ENCODE measurements around the gene MRPS9. TPM values are rescaled to one million over a fixed set of nuclear protein-coding genes. Genes with fewer than 3 reads are reported as not detected.

Gene MRPS9
- polyA plus RNA-seq, 1 donor from 2014 or later, result 43.5 TPM

DNA sequence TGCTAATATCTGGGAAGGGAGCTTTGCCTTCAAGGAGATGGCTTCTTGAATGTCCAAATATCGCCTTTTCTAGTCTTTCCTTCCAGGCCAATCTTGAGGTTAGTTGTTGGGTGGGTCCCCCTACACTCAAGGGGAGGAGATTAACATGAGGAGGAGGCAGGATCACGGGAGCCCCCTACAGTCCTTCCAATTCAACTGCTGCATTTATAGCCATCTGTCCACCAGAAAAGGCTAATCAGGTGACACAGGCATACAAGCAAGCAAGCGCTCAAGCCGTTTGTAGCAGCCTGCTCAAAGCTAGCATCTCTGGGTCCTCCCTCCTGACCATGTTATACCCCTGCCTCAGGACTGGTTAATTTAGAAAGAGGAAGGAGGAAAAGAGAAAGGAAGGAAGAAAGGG lies 87.6 kb downstream of the MRPS9 start:
- Histone ChIP-seq H3K9me2 (ENCODE audit: insufficient read depth, low read length) (no peaks in the 10 kb centered on the region), H2AFZ (ENCODE audit: low read depth, low read length) (peak overlapping the region; percentile 4), H3K36me3 (ENCODE audit: insufficient read depth, low read length) (no peaks in the 10 kb centered on the region), H3K4me3 (ENCODE audit: low read length) (no peak overlapping the region), H3K4me2 (ENCODE audit: low read length) (no peak overlapping the region), H3F3A (ENCODE audit: insufficient read depth, low read length, poor library complexity, severe bottlenecking) (no peaks in the 10 kb centered on the region), H3K9ac (ENCODE audit: low read length) (no peak overlapping the region), H4K20me1 (ENCODE audit: insufficient read depth) (no peaks in the 10 kb centered on the region), H3K27me3 (ENCODE audit: insufficient read depth, low read depth, low read length) (no peaks in the 10 kb centered on the region), H3K9me3 (ENCODE audit: low read length) (peaks cover 5% of the 10 kb centered on the region), H3K79me2 (replicated peaks; ENCODE audit: insufficient read depth, low read length) (no peaks in the 10 kb centered on the region), H3K27ac (ENCODE audit: low read length) (no peak overlapping the region)
- TF ChIP-seq RAD21 (conservative IDR thresholded peaks at IDR 0.05), result no peak

DNA sequence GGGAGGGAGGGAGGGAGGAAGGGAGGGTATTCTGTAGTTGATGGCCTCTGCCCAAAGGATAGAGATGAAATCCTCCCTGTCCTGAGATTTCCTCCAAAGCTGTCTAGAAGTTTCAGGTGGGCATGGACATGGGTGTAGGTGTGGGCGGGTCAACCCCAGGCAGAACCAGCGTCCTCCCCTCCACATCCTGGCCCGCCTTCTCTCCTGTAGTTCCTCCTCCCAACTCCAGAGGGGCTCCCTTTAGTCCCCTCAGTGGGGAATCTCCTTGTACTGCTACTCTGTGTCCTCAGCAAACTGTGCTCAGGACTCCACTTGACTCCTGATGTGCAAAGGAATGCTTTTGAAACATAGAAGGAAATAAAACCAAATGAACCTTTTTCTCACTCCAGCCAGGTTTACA lies 88.1 kb downstream of the MRPS9 start:
- TF ChIP-seq EP300 (conservative IDR thresholded peaks at IDR 0.05; ENCODE audit: poor library complexity, severe bottlenecking) (no peak), RAD21 (conservative IDR thresholded peaks at IDR 0.05) (no peak), EZH2 (IDR thresholded peaks at IDR 0.05; ENCODE audit: borderline replicate concordance, insufficient read depth, low read length, poor library complexity, severe bottlenecking) (no peak), SMC3 (conservative IDR thresholded peaks at IDR 0.05; ENCODE audit: poor library complexity) (no peak), TAF1 (IDR thresholded peaks at IDR 0.05; ENCODE audit: low read depth) (no peak), MXI1 (conservative IDR thresholded peaks at IDR 0.05; ENCODE audit: poor library complexity, severe bottlenecking) (no peak), POLR2AphosphoS5 (IDR thresholded peaks at IDR 0.05) (no peak)
- TF ChIP-seq, protein P1, sequence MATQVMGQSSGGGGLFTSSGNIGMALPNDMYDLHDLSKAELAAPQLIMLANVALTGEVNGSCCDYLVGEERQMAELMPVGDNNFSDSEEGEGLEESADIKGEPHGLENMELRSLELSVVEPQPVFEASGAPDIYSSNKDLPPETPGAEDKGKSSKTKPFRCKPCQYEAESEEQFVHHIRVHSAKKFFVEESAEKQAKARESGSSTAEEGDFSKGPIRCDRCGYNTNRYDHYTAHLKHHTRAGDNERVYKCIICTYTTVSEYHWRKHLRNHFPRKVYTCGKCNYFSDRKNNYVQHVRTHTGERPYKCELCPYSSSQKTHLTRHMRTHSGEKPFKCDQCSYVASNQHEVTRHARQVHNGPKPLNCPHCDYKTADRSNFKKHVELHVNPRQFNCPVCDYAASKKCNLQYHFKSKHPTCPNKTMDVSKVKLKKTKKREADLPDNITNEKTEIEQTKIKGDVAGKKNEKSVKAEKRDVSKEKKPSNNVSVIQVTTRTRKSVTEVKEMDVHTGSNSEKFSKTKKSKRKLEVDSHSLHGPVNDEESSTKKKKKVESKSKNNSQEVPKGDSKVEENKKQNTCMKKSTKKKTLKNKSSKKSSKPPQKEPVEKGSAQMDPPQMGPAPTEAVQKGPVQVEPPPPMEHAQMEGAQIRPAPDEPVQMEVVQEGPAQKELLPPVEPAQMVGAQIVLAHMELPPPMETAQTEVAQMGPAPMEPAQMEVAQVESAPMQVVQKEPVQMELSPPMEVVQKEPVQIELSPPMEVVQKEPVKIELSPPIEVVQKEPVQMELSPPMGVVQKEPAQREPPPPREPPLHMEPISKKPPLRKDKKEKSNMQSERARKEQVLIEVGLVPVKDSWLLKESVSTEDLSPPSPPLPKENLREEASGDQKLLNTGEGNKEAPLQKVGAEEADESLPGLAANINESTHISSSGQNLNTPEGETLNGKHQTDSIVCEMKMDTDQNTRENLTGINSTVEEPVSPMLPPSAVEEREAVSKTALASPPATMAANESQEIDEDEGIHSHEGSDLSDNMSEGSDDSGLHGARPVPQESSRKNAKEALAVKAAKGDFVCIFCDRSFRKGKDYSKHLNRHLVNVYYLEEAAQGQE (IDR thresholded peaks at IDR 0.05; ENCODE audit: borderline replicate concordance), result no peak
- TF ChIP-seq, protein P2, sequence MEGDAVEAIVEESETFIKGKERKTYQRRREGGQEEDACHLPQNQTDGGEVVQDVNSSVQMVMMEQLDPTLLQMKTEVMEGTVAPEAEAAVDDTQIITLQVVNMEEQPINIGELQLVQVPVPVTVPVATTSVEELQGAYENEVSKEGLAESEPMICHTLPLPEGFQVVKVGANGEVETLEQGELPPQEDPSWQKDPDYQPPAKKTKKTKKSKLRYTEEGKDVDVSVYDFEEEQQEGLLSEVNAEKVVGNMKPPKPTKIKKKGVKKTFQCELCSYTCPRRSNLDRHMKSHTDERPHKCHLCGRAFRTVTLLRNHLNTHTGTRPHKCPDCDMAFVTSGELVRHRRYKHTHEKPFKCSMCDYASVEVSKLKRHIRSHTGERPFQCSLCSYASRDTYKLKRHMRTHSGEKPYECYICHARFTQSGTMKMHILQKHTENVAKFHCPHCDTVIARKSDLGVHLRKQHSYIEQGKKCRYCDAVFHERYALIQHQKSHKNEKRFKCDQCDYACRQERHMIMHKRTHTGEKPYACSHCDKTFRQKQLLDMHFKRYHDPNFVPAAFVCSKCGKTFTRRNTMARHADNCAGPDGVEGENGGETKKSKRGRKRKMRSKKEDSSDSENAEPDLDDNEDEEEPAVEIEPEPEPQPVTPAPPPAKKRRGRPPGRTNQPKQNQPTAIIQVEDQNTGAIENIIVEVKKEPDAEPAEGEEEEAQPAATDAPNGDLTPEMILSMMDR (IDR thresholded peaks at IDR 0.05; ENCODE audit: poor library complexity, severe bottlenecking), result no peak
- H3K27me3 ChIP-seq (ENCODE audit: insufficient read depth, low read depth, low read length), result no peaks in the 10 kb centered on the region
- no peak overlapping the region for H3K9ac ChIP-seq (ENCODE audit: low read length)
- no peaks in the 10 kb centered on the region for H3K79me2 ChIP-seq (replicated peaks; ENCODE audit: insufficient read depth, low read length)
- no peaks in the 10 kb centered on the region for H4K20me1 ChIP-seq (ENCODE audit: insufficient read depth)
- peaks cover 5% of the 10 kb centered on the region for H3K9me3 ChIP-seq (ENCODE audit: low read length)
- no peaks in the 10 kb centered on the region for H3F3A ChIP-seq (ENCODE audit: insufficient read depth, low read length, poor library complexity, severe bottlenecking)
- H3K4me2 ChIP-seq (ENCODE audit: low read length), result no peak overlapping the region
- H3K4me3 ChIP-seq (ENCODE audit: low read length), result no peak overlapping the region
- H3K9me2 ChIP-seq (ENCODE audit: insufficient read depth, low read length), result no peaks in the 10 kb centered on the region
- H3K36me3 ChIP-seq (ENCODE audit: insufficient read depth, low read length), result no peaks in the 10 kb centered on the region
- no peak overlapping the region for H2AFZ ChIP-seq (ENCODE audit: low read depth, low read length)
- no peak overlapping the region for H3K27ac ChIP-seq (ENCODE audit: low read length)

DNA sequence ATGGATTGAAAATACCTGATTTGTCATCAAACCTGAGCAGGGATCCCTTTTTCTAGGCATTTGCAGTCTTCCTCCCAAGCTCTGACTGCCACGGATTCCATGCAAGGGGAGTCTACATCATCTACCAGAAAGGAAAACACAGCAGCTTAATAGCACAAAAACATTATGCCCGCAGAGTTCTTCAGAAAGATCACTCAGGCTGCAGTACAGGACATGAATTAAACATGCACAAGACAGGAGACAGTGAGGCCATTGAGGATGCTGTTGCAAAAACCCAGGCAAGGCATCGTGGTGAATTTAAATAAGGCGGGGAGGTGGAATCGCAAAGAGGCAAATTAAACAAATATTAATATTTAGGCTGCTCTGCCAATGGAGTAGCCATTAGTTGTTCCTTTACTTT lies 88.5 kb downstream of the MRPS9 start:
- Histone ChIP-seq H3K9ac (ENCODE audit: low read length) (no peak overlapping the region), H3K79me2 (replicated peaks; ENCODE audit: insufficient read depth, low read length) (no peaks in the 10 kb centered on the region), H3F3A (ENCODE audit: insufficient read depth, low read length, poor library complexity, severe bottlenecking) (no peaks in the 10 kb centered on the region), H3K9me2 (ENCODE audit: insufficient read depth, low read length) (no peaks in the 10 kb centered on the region), H3K27me3 (ENCODE audit: insufficient read depth, low read depth, low read length) (no peaks in the 10 kb centered on the region), H2AFZ (ENCODE audit: low read depth, low read length) (no peak overlapping the region), H4K20me1 (ENCODE audit: insufficient read depth) (no peaks in the 10 kb centered on the region), H3K36me3 (ENCODE audit: insufficient read depth, low read length) (no peaks in the 10 kb centered on the region), H3K4me3 (ENCODE audit: low read length) (no peak overlapping the region), H3K27ac (ENCODE audit: low read length) (no peak overlapping the region), H3K9me3 (ENCODE audit: low read length) (peaks cover 5% of the 10 kb centered on the region), H3K4me2 (ENCODE audit: low read length) (no peak overlapping the region)
- TF ChIP-seq, protein P2 (IDR thresholded peaks at IDR 0.05; ENCODE audit: poor library complexity, severe bottlenecking), result no peak
- no peak for TF ChIP-seq SMC3 (conservative IDR thresholded peaks at IDR 0.05; ENCODE audit: poor library complexity)
- TF ChIP-seq EP300 (conservative IDR thresholded peaks at IDR 0.05; ENCODE audit: poor library complexity, severe bottlenecking), result no peak

All from neural cell (in vitro differentiated cells).